ENCODE results near the gene ERMAP.

The ERMAP gene

GRCh38 chr1:42784946-42785693 is 31.8 kb upstream of the ERMAP start, which contains the start of gene TMEM269:
Gene TMEM269, plus strand, starts transcription at chr1:42784991. Its CDS starts 4,903 bp downstream, at chr1:42789894.
- peak within 1 kb of the TSS; percentile 27 for H3K4me3 ChIP-seq (ENCODE audit: control insufficient read depth, low read depth, low read length)

GRCh38 chr1:42786097-42786496 is 30.8 kb upstream of the ERMAP start:
- no peak for TF ChIP-seq CTCF (conservative IDR thresholded peaks at IDR 0.05; ENCODE audit: control insufficient read depth, insufficient read depth, low read depth, low read length)
- no peak for DNase-seq (ENCODE audit: low read depth)
- H3K4me3 ChIP-seq (ENCODE audit: control insufficient read depth, low read depth, low read length), result no peak overlapping the region

More at GRCh38 chr1:42784946-42785693, 31.8 kb upstream of the ERMAP start, which contains the start of gene TMEM269:
- TF ChIP-seq CTCF (conservative IDR thresholded peaks at IDR 0.05; ENCODE audit: control insufficient read depth, insufficient read depth, low read depth, low read length), result no peak
- no peak for DNase-seq (ENCODE audit: low read depth)

- no peak for DNase-seq (ENCODE audit: low read depth)
- TF ChIP-seq CTCF (conservative IDR thresholded peaks at IDR 0.05; ENCODE audit: control insufficient read depth, insufficient read depth, low read depth, low read length), result no peak
- no peak overlapping the region for H3K4me3 ChIP-seq (ENCODE audit: control insufficient read depth, low read depth, low read length)
Measured at GRCh38 chr1:42788021-42788420, 28.9 kb upstream of the ERMAP start.

GRCh38 chr1:42793824-42794223 is 23.1 kb upstream of the ERMAP start:
- DNase-seq (ENCODE audit: low read depth), result peak; percentile 40
- TF ChIP-seq CTCF (conservative IDR thresholded peaks at IDR 0.05; ENCODE audit: control insufficient read depth, insufficient read depth, low read depth, low read length), result no peak
- no peak overlapping the region for H3K4me3 ChIP-seq (ENCODE audit: control insufficient read depth, low read depth, low read length)

GRCh38 chr1:42797414-42797813 is 19.5 kb upstream of the ERMAP start:
- TF ChIP-seq CTCF (conservative IDR thresholded peaks at IDR 0.05; ENCODE audit: control insufficient read depth, insufficient read depth, low read depth, low read length), result no peak
- DNase-seq (ENCODE audit: low read depth), result no peak
- H3K4me3 ChIP-seq (ENCODE audit: control insufficient read depth, low read depth, low read length), result no peak overlapping the region

- no peak for DNase-seq (ENCODE audit: low read depth)
- TF ChIP-seq CTCF (conservative IDR thresholded peaks at IDR 0.05; ENCODE audit: control insufficient read depth, insufficient read depth, low read depth, low read length), result no peak
- H3K4me3 ChIP-seq (ENCODE audit: control insufficient read depth, low read depth, low read length), result no peak overlapping the region
Measured at GRCh38 chr1:42797979-42798378, 18.9 kb upstream of the ERMAP start.
